GM23338 (cell line): Measurements from ENCODE around the gene ETV6. TPM values are rescaled to one million over a fixed set of nuclear protein-coding genes. Genes with fewer than 3 reads are reported as not detected.

ENCODE experiments used
- ATAC-seq: fragments of 200-7000 bp; cut with Tn5 transposase; 3 replicates; pipeline ENCODE4 v1.9.1; 2020
- DNase-seq: peaks from one replicate; pipeline ENCODE4 v3.0.0-alpha.2; 2015; ENCODE audit warnings: low spot score
- H2AFZ ChIP-seq: fragments of 200-600 bp; sonication (generic); 2 replicates; pipeline ENCODE4 v1.8.0; 2016; ENCODE audit warnings: antibody characterized with exemption, mild to moderate bottlenecking, moderate library complexity
- H3F3A ChIP-seq: fragments of 200-600 bp; sonication (generic); replicated peaks from 2 replicates; pipeline ENCODE4 v1.8.0; 2017; ENCODE audit warnings: antibody characterized with exemption, mixed run types, low read depth
- H3K27ac ChIP-seq: fragments of 200-600 bp; sonication (generic); 2 replicates; pipeline ENCODE4 v1.6.1; 2016; ENCODE audit warnings: low read depth
- H3K27me3 ChIP-seq: fragments of 200-600 bp; sonication (generic); 2 replicates; pipeline ENCODE4 v1.8.0; 2016; ENCODE audit warnings: mild to moderate bottlenecking, mixed run types, moderate library complexity; ENCODE audit not compliant: insufficient read depth
- H3K36me3 ChIP-seq: fragments of 200-600 bp; sonication (generic); 2 replicates; pipeline ENCODE4 v1.8.0; 2016; ENCODE audit warnings: mild to moderate bottlenecking; ENCODE audit not compliant: insufficient read depth
- H3K4me1 ChIP-seq: fragments of 200-600 bp; sonication (generic); 2 replicates; pipeline ENCODE4 v1.8.0; 2016; ENCODE audit warnings: mild to moderate bottlenecking, moderate library complexity; ENCODE audit not compliant: insufficient read depth
- H3K4me2 ChIP-seq: fragments of 200-600 bp; sonication (generic); 2 replicates; pipeline ENCODE4 v1.7.1; 2017; ENCODE audit warnings: mixed run types
- H3K4me3 ChIP-seq: fragments of 200-600 bp; sonication (generic); 2 replicates; pipeline ENCODE4 v1.6.1; 2016; ENCODE audit warnings: mixed run types
- H3K79me2 ChIP-seq: fragments of 200-600 bp; sonication (generic); replicated peaks from 2 replicates; pipeline ENCODE4 v1.8.0; 2017; ENCODE audit warnings: mild to moderate bottlenecking; ENCODE audit not compliant: insufficient read depth
- H3K9me2 ChIP-seq: fragments of 200-600 bp; sonication (generic); 2 replicates; pipeline ENCODE4 v1.8.0; 2017; ENCODE audit not compliant: insufficient read depth
- H4K20me1 ChIP-seq: fragments of 200-600 bp; sonication (generic); replicated peaks from 2 replicates; pipeline ENCODE4 v1.8.0; 2017; ENCODE audit warnings: mild to moderate bottlenecking; ENCODE audit not compliant: insufficient read depth
- H3K27ac Mint-ChIP-seq: 2 replicates; pipeline ENCODE4 v1.8.0; 2020; ENCODE audit warnings: inconsistent platforms, mild to moderate bottlenecking, moderate library complexity, mixed read lengths
- H3K27me3 Mint-ChIP-seq: 3 replicates; pipeline ENCODE4 v1.8.0; 2022; ENCODE audit warnings: low read depth, mild to moderate bottlenecking, moderate library complexity, mixed read lengths, inconsistent platforms; ENCODE audit not compliant: insufficient read depth, poor library complexity
- H3K36me3 Mint-ChIP-seq: 3 replicates; pipeline ENCODE4 v1.8.0; 2021; ENCODE audit warnings: low read depth, mild to moderate bottlenecking, inconsistent platforms, moderate library complexity, mixed read lengths
- H3K4me1 Mint-ChIP-seq: 3 replicates; pipeline ENCODE4 v1.8.0; 2020; ENCODE audit warnings: mild to moderate bottlenecking, inconsistent platforms, mixed read lengths
- H3K4me3 Mint-ChIP-seq: 3 replicates; pipeline ENCODE4 v1.8.0; 2021; ENCODE audit warnings: moderate library complexity, mild to moderate bottlenecking, inconsistent platforms, mixed read lengths
- H3K9me3 Mint-ChIP-seq: 3 replicates; pipeline ENCODE4 v1.8.0; 2020; ENCODE audit warnings: moderate library complexity, mild to moderate bottlenecking, inconsistent platforms, mixed read lengths
- CREB1 ChIP-seq: fragments of 250-450 bp; sonication (Bioruptor Pico); IDR thresholded peaks from 2 replicates; pipeline ENCODE4 v1.5.0; 2020; ENCODE audit warnings: low read depth, mild to moderate bottlenecking, moderate library complexity
- NANOG ChIP-seq: IDR thresholded peaks from 2 replicates; pipeline ENCODE4 v1.6.1; 2016; ENCODE audit warnings: antibody characterized with exemption, borderline replicate concordance
- ZNF114 ChIP-seq: fragments of 250-450 bp; sonication (Bioruptor Pico); IDR thresholded peaks from 2 replicates; pipeline ENCODE4 v1.5.0; 2020; ENCODE audit warnings: mild to moderate bottlenecking, moderate library complexity
- ZNF331 ChIP-seq: fragments of 250-450 bp; sonication (Bioruptor Pico); IDR thresholded peaks from 2 replicates; pipeline ENCODE4 v1.5.0; 2020; ENCODE audit warnings: low read depth, mild to moderate bottlenecking, moderate library complexity
- polyA plus RNA-seq: library from polyadenylated mRNA; unstranded; fragments of >200 nt; fragmentation: Nextera tagmentation; extraction: Ambion mirVana; gene quantifications from 2 replicates; pipeline ENCODE4 v1.2.1, GENCODE V29; 2016
- total RNA-seq: library from RNA; depleted of rRNA; stranded (reverse); fragments of >200 nt; shearing (Covaris generic); gene quantifications from 2 replicates; pipeline ENCODE4 v1.2.3, GENCODE V29; 2014
- TF ChIP-seq, protein P1 (sequence below): fragments of 250-450 bp; sonication (Bioruptor Pico); IDR thresholded peaks from 2 replicates; pipeline ENCODE4 v1.5.0; 2020; ENCODE audit warnings: mild to moderate bottlenecking, moderate library complexity
- TF ChIP-seq, protein P2 (sequence below): IDR thresholded peaks from one replicate; pipeline ENCODE4 v1.6.1; 2018; ENCODE audit warnings: antibody characterized with exemption; ENCODE audit not compliant: unreplicated experiment

The ETV6 gene
- total and polyA plus RNA-seq, 2 experiments from 2014 or later, result 7.5 to 15.1 TPM

GRCh38 chr12:11797317-11797913, 147.9 kb downstream of the ETV6 start:
- H3K27ac Mint-ChIP-seq, result no peak overlapping the region
- DNase-seq, result no peak
- no peak overlapping the region for H3K4me2 ChIP-seq

More at GRCh38 chr12:11797317-11797913, 147.9 kb downstream of the ETV6 start:
- Histone ChIP-seq H3K36me3 (no peaks in the 10 kb centered on the region), H3K4me3 (no peak overlapping the region), H2AFZ (no peak overlapping the region), H3F3A (no peaks in the 10 kb centered on the region), H3K27ac (no peak overlapping the region), H3K4me1 (peaks cover 12% of the 10 kb centered on the region), H3K9me2 (peaks cover 4% of the 10 kb centered on the region; the same call in 1 of the 2 replicates), H3K79me2 (peaks cover 4% of the 10 kb centered on the region; the same call in 1 of the 2 replicates), H4K20me1 (no peaks in the 10 kb centered on the region), H3K27me3 (no peaks in the 10 kb centered on the region)
- TF ChIP-seq ZNF331 (CRISPR knock-in tag) (no peak), NANOG (no peak), CREB1 (CRISPR knock-in tag) (no peak), ZNF114 (CRISPR knock-in tag) (no peak)
- TF ChIP-seq, protein P1, sequence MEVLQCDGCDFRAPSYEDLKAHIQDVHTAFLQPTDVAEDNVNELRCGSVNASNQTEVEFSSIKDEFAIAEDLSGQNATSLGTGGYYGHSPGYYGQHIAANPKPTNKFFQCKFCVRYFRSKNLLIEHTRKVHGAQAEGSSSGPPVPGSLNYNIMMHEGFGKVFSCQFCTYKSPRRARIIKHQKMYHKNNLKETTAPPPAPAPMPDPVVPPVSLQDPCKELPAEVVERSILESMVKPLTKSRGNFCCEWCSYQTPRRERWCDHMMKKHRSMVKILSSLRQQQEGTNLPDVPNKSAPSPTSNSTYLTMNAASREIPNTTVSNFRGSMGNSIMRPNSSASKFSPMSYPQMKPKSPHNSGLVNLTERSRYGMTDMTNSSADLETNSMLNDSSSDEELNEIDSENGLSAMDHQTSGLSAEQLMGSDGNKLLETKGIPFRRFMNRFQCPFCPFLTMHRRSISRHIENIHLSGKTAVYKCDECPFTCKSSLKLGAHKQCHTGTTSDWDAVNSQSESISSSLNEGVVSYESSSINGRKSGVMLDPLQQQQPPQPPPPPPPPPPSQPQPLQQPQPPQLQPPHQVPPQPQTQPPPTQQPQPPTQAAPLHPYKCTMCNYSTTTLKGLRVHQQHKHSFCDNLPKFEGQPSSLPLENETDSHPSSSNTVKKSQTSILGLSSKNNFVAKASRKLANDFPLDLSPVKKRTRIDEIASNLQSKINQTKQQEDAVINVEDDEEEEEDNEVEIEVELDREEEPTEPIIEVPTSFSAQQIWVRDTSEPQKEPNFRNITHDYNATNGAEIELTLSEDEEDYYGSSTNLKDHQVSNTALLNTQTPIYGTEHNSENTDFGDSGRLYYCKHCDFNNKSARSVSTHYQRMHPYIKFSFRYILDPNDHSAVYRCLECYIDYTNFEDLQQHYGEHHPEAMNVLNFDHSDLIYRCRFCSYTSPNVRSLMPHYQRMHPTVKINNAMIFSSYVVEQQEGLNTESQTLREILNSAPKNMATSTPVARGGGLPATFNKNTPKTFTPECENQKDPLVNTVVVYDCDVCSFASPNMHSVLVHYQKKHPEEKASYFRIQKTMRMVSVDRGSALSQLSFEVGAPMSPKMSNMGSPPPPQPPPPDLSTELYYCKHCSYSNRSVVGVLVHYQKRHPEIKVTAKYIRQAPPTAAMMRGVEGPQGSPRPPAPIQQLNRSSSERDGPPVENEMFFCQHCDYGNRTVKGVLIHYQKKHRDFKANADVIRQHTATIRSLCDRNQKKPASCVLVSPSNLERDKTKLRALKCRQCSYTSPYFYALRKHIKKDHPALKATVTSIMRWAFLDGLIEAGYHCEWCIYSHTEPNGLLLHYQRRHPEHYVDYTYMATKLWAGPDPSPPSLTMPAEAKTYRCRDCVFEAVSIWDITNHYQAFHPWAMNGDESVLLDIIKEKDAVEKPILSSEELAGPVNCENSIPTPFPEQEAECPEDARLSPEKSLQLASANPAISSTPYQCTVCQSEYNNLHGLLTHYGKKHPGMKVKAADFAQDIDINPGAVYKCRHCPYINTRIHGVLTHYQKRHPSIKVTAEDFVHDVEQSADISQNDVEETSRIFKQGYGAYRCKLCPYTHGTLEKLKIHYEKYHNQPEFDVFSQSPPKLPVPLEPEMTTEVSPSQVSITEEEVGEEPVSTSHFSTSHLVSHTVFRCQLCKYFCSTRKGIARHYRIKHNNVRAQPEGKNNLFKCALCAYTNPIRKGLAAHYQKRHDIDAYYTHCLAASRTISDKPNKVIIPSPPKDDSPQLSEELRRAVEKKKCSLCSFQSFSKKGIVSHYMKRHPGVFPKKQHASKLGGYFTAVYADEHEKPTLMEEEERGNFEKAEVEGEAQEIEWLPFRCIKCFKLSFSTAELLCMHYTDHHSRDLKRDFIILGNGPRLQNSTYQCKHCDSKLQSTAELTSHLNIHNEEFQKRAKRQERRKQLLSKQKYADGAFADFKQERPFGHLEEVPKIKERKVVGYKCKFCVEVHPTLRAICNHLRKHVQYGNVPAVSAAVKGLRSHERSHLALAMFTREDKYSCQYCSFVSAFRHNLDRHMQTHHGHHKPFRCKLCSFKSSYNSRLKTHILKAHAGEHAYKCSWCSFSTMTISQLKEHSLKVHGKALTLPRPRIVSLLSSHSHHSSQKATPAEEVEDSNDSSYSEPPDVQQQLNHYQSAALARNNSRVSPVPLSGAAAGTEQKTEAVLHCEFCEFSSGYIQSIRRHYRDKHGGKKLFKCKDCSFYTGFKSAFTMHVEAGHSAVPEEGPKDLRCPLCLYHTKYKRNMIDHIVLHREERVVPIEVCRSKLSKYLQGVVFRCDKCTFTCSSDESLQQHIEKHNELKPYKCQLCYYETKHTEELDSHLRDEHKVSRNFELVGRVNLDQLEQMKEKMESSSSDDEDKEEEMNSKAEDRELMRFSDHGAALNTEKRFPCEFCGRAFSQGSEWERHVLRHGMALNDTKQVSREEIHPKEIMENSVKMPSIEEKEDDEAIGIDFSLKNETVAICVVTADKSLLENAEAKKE (CRISPR knock-in tag), result no peak
- TF ChIP-seq, protein P2, sequence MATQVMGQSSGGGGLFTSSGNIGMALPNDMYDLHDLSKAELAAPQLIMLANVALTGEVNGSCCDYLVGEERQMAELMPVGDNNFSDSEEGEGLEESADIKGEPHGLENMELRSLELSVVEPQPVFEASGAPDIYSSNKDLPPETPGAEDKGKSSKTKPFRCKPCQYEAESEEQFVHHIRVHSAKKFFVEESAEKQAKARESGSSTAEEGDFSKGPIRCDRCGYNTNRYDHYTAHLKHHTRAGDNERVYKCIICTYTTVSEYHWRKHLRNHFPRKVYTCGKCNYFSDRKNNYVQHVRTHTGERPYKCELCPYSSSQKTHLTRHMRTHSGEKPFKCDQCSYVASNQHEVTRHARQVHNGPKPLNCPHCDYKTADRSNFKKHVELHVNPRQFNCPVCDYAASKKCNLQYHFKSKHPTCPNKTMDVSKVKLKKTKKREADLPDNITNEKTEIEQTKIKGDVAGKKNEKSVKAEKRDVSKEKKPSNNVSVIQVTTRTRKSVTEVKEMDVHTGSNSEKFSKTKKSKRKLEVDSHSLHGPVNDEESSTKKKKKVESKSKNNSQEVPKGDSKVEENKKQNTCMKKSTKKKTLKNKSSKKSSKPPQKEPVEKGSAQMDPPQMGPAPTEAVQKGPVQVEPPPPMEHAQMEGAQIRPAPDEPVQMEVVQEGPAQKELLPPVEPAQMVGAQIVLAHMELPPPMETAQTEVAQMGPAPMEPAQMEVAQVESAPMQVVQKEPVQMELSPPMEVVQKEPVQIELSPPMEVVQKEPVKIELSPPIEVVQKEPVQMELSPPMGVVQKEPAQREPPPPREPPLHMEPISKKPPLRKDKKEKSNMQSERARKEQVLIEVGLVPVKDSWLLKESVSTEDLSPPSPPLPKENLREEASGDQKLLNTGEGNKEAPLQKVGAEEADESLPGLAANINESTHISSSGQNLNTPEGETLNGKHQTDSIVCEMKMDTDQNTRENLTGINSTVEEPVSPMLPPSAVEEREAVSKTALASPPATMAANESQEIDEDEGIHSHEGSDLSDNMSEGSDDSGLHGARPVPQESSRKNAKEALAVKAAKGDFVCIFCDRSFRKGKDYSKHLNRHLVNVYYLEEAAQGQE, result no peak
- ATAC-seq, result no peak
- Mint-ChIP-seq H3K4me1 (peaks cover 29% of the 10 kb centered on the region), H3K36me3 (no peaks in the 10 kb centered on the region), H3K9me3 (no peaks in the 10 kb centered on the region), H3K4me3 (no peak overlapping the region), H3K27me3 (no peaks in the 10 kb centered on the region)
